OCI-LY7 (cell line): ENCODE results near the gene KIF26A. TPM values are rescaled to one million over a fixed set of nuclear protein-coding genes. Genes with fewer than 3 reads are reported as not detected.
A peak's percentile ranks its signal among the peaks of the same experiment; 100 is the strongest.

Experiments
- BruUV-seq: library from RNA; stranded (reverse); fragments of 400-500 nt; replicated peaks from 2 replicates; lab custom pipeline; 2021; lab: Mats Ljungman, UMichigan
- CTCF ChIA-PET: fragments of 300-600 bp; sonication (Branson Sonifier 250); formaldehyde crosslinking; loops from one replicate; lab custom pipeline; 2022; ENCODE audit warnings: antibody characterized with exemption; ENCODE audit not compliant: unreplicated experiment; lab: Charles Lee
- POLR2A ChIA-PET: fragments of 300-600 bp; sonication (Branson Sonifier 250); formaldehyde crosslinking; loops from one replicate; lab custom pipeline; 2022; ENCODE audit warnings: antibody characterized with exemption; lab: Charles Lee
- DNase-seq: peaks from one replicate; pipeline ENCODE4 v3.0.0-alpha.2; 2015; ENCODE audit warnings: low spot score
- H2AFZ ChIP-seq: fragments of 200-600 bp; sonication (generic), shearing (Covaris generic); 2 replicates; pipeline ENCODE4 v1.6.1; 2014; ENCODE audit warnings: mild to moderate bottlenecking, antibody characterized with exemption, low read length, moderate library complexity
- H3K27ac ChIP-seq: fragments of 200-600 bp; sonication (generic); 2 replicates; pipeline ENCODE4 v1.5.1; 2014; ENCODE audit warnings: mixed run types, low read depth, mild to moderate bottlenecking, moderate library complexity, low read length, inconsistent platforms; ENCODE audit not compliant: poor library complexity, severe bottlenecking
- H3K36me3 ChIP-seq: fragments of 200-600 bp; sonication (generic); 2 replicates; pipeline ENCODE4 v1.6.1; 2014; ENCODE audit warnings: mild to moderate bottlenecking, antibody characterized with exemption, low read length, moderate library complexity, mixed read lengths; ENCODE audit not compliant: insufficient read depth
- H3K4me1 ChIP-seq: fragments of 200-600 bp; sonication (generic); 2 replicates; pipeline ENCODE4 v1.5.1; 2014; ENCODE audit warnings: mild to moderate bottlenecking, low read length; ENCODE audit not compliant: insufficient read depth, poor library complexity, severe bottlenecking
- H3K4me2 ChIP-seq: fragments of 200-600 bp; sonication (generic); 2 replicates; pipeline ENCODE4 v1.6.1; 2014; ENCODE audit warnings: mild to moderate bottlenecking, low read length
- H3K4me3 ChIP-seq: fragments of 200-600 bp; sonication (generic); 2 replicates; pipeline ENCODE4 v1.5.1; 2014; ENCODE audit warnings: mild to moderate bottlenecking, low read depth, low read length; ENCODE audit not compliant: poor library complexity, severe bottlenecking
- H3K79me2 ChIP-seq: fragments of 200-600 bp; sonication (generic); 2 replicates; pipeline ENCODE4 v1.6.1; 2016; ENCODE audit warnings: low read depth, mild to moderate bottlenecking, low read length, moderate library complexity, mixed read lengths; ENCODE audit not compliant: insufficient read depth
- H3K9me2 ChIP-seq: fragments of 200-600 bp; sonication (generic); 2 replicates; pipeline ENCODE4 v1.6.1; 2016; ENCODE audit warnings: mild to moderate bottlenecking, low read length, mixed read lengths; ENCODE audit not compliant: insufficient read depth
- H3K9me3 ChIP-seq: fragments of 200-600 bp; sonication (generic); 2 replicates; pipeline ENCODE4 v1.6.1; 2014; ENCODE audit warnings: mild to moderate bottlenecking, mixed run types, low read length, mixed read lengths
- H4K20me1 ChIP-seq: fragments of 200-600 bp; sonication (generic); 2 replicates; pipeline ENCODE4 v1.6.1; 2014; ENCODE audit warnings: mild to moderate bottlenecking, antibody characterized with exemption, low read length, moderate library complexity, mixed read lengths; ENCODE audit not compliant: insufficient read depth
- EZH2phosphoT487 ChIP-seq: fragments of 200-600 bp; sonication (generic); IDR thresholded peaks from 2 replicates; pipeline ENCODE4 v1.6.1; 2018; ENCODE audit warnings: low read depth, borderline replicate concordance, mild to moderate bottlenecking, mixed run types, antibody characterized with exemption, low read length, moderate library complexity, mixed read lengths
- intact Hi-C: fragments of 100-400 bp; cut with micrococcal nuclease; formaldehyde crosslinking; loops from one replicate; pipeline ENCODE4 v1.10.0; 2022; ENCODE audit not compliant: unreplicated experiment
- total RNA-seq, 2 experiments: library from RNA; depleted of rRNA in 1 of 2; stranded (reverse); fragments of >200 nt in 1 of 2; shearing (Covaris generic) in 1 of 2; gene quantifications; 2 replicates each; pipeline ENCODE4 v1.2.3, GENCODE V29; 2014 to 2022
- TF ChIP-seq, protein P1 (sequence below): fragments of 200-600 bp; sonication (generic); conservative IDR thresholded peaks from 2 replicates; pipeline ENCODE4 v1.5.1; 2014; ENCODE audit warnings: mild to moderate bottlenecking, antibody characterized with exemption, low read length, moderate library complexity, mixed read lengths

The KIF26A gene
- total RNA-seq, 2 experiments from 2014 or later = not detected

DNA sequence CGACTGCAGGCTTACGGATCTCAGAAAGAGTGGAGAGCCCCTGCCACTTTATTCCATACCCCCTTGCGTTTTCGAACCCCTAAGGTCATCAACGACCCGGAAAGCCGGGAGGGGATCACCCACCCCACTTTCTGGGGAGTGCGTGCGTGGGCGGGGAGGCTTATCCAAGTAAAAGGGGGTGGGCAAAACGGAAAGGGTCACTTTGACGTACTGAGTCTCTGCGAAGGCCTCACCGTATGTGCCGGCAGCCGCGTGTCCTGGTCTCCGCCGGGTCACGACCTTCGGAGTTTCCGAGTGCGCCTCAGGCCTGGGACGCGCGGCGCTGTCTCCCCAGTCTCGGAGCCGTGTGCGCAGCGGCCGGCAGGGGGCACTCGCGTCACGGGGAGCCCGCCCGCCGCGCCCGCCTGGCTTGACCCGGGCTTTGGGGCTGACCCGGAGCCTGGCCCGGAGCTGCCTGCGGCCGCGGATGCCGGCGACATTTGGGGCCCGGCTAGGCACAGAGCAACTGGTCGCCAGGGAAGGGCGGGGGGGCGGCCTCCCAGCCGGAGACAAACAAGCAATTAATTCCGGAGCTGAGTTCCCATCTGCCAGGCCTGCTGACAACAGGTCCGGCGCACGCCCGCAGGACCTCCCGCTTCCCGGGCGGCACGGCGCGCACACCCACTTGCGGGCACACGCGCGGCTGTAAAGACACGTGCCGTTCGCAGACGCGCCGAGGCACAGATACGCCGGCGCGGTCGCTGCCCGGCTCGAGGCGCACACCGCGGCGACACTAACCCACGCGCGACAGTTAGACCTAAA, 890 bp upstream of the KIF26A start:
- no peak overlapping the region for H2AFZ ChIP-seq
- no peaks in the 10 kb centered on the region for H3K9me3 ChIP-seq
- CTCF ChIA-PET = no interaction called here
- H3K4me2 ChIP-seq = no peak overlapping the region
- H3K4me1 ChIP-seq = no peaks in the 10 kb centered on the region
- no TSS peak for BruUV-seq
- intact Hi-C loops = loop anchor here (1.0 kb wide), 2 partner anchors 427 to 503 kb away; no protein-coding TSS in a partner anchor
- no peak overlapping the region for H3K27ac ChIP-seq
- no peaks in the 10 kb centered on the region for H3K9me2 ChIP-seq
- POLR2A ChIA-PET = no interaction called here
- DNase-seq = peak; percentile 43
- H3K36me3 ChIP-seq = no peaks in the 10 kb centered on the region
- no peaks in the 10 kb centered on the region for H4K20me1 ChIP-seq
- H3K4me3 ChIP-seq = no peak overlapping the region
- TF ChIP-seq, protein P1, sequence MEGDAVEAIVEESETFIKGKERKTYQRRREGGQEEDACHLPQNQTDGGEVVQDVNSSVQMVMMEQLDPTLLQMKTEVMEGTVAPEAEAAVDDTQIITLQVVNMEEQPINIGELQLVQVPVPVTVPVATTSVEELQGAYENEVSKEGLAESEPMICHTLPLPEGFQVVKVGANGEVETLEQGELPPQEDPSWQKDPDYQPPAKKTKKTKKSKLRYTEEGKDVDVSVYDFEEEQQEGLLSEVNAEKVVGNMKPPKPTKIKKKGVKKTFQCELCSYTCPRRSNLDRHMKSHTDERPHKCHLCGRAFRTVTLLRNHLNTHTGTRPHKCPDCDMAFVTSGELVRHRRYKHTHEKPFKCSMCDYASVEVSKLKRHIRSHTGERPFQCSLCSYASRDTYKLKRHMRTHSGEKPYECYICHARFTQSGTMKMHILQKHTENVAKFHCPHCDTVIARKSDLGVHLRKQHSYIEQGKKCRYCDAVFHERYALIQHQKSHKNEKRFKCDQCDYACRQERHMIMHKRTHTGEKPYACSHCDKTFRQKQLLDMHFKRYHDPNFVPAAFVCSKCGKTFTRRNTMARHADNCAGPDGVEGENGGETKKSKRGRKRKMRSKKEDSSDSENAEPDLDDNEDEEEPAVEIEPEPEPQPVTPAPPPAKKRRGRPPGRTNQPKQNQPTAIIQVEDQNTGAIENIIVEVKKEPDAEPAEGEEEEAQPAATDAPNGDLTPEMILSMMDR = peak; percentile 84
- no peak for TF ChIP-seq EZH2phosphoT487
- no peaks in the 10 kb centered on the region for H3K79me2 ChIP-seq

DNA sequence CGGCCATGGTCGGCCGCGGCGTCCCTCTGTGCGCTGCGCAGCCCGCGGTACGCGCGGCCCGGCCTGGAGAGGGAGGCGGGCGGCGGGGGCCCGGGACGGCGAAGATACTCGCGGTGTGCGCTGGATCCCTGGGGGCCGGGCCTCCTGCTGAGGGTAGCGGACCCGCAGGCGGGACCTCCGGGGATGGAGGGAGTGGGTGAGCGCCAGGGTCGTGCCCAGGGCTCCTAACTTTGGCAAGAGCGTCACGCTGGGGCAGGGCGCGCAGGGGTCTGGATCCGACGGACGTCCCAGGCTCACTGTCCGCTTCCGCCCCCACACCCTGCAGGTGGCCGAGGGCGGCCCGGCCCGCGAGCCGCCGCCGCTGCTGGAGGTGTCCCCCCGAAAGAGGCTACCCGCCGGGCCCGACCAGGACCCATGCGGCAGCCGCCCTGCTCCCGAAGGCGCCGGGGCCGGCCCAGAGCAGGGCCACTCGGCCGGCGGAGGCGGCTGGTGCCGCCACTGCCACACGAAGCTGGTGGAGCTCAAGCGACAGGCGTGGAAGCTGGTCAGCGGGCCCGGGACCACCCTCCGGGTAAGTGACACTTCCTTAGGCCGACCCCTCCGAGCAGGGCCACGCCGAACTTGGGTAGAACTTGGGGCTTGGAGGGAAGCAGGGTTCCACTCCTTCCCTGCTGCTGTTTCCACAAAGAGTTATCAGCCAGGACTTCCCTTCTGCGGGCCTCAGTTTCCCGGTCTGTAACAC, 502 bp downstream of the KIF26A start:
- CTCF ChIA-PET = no interaction called here

More for the DNA sequence above, 502 bp downstream of the KIF26A start:
- Histone ChIP-seq H3K9me2 (no peaks in the 10 kb centered on the region), H3K4me3 (no peak overlapping the region), H3K36me3 (no peaks in the 10 kb centered on the region), H3K4me1 (no peaks in the 10 kb centered on the region), H3K4me2 (no peak overlapping the region), H3K9me3 (no peaks in the 10 kb centered on the region), H3K79me2 (no peaks in the 10 kb centered on the region), H2AFZ (no peak overlapping the region), H4K20me1 (no peaks in the 10 kb centered on the region), H3K27ac (no peak overlapping the region)
- no TSS peak for BruUV-seq
- POLR2A ChIA-PET = no interaction called here
- intact Hi-C loops = no loop called here
- DNase-seq = no peak
- no peak for TF ChIP-seq EZH2phosphoT487
- TF ChIP-seq, protein P1 = no peak
